Measurements from ENCODE around the gene TRNP1. TPM values are rescaled to one million over a fixed set of nuclear protein-coding genes. Genes with fewer than 3 reads are reported as not detected.
A peak's percentile ranks its signal among the peaks of the same experiment; 100 is the strongest.
"Not testable (repeated sequence)": the region's sequence is repeated elsewhere in the genome, so short reads cannot be mapped to it uniquely, and the experiment has no call there.

TRNP1 gene
- total RNA-seq = 37.6 TPM

GRCh38 chr1:26993237-26994019, at the start of gene TRNP1:
TRNP1 (plus strand) TSS chr1:26993692; CDS start chr1:26993787, 95 bp downstream.
- Histone ChIP-seq H3K27ac (peak within 1 kb of the TSS; percentile 73), H3K27me3 (no peaks in the 10 kb centered on the region), H3K36me3 (no peaks in the 10 kb centered on the region), H3K4me1 (peaks cover 14 to 23% of the 10 kb centered on the region in 2 donors), H3K4me3 (peak within 1 kb of the TSS; percentile 92 to 99), H3K9me3 (no peaks in the 10 kb centered on the region)
- TF ChIP-seq CTCF (IDR thresholded peaks at IDR 0.05) = no peak
- intact Hi-C loops (cut with DNase I) = loop anchor here (5.0 kb wide), 2 partner anchors 71 to 1894 kb away; partner anchors contain the start of gene NUDC
- DNase-seq (ENCODE audit: low spot score in 2 of 2) = peak in 1 of 2 donors; percentile 79

- no peak overlapping the region for H3K27ac ChIP-seq
- peaks cover 61% of the 10 kb centered on the region in 2 donors for H3K36me3 ChIP-seq
Measured at GRCh38 chr1:26945138-26945537, 48.4 kb upstream of the TRNP1 start.

GRCh38 chr1:26945728-26946127, 47.8 kb upstream of the TRNP1 start:
- Histone ChIP-seq H3K4me3 (no peak overlapping the region), H3K27ac (no peak overlapping the region), H3K4me1 (no peaks in the 10 kb centered on the region), H3K27me3 (no peaks in the 10 kb centered on the region), H3K36me3 (peaks cover 61% of the 10 kb centered on the region in 2 donors), H3K9me3 (no peaks in the 10 kb centered on the region)
- intact Hi-C loops (cut with DNase I) = no loop called here
- no peak for DNase-seq (ENCODE audit: low spot score in 2 of 2)
- TF ChIP-seq CTCF (IDR thresholded peaks at IDR 0.05) = no peak

More at GRCh38 chr1:26945138-26945537, 48.4 kb upstream of the TRNP1 start:
- intact Hi-C loops (cut with DNase I) = no loop called here
- Histone ChIP-seq H3K4me1 (no peaks in the 10 kb centered on the region), H3K4me3 (no peak overlapping the region), H3K9me3 (no peaks in the 10 kb centered on the region), H3K27me3 (no peaks in the 10 kb centered on the region)
- no peak for DNase-seq (ENCODE audit: low spot score in 2 of 2)
- TF ChIP-seq CTCF (IDR thresholded peaks at IDR 0.05) = no peak

- no peak overlapping the region for H3K27ac ChIP-seq
- H3K27me3 ChIP-seq = no peaks in the 10 kb centered on the region
- intact Hi-C loops (cut with DNase I) = no loop called here
- H3K36me3 ChIP-seq = peaks cover 58 to 59% of the 10 kb centered on the region in 2 donors
- no peak for DNase-seq (ENCODE audit: low spot score in 2 of 2)
- no peak overlapping the region for H3K4me3 ChIP-seq
- H3K4me1 ChIP-seq = no peaks in the 10 kb centered on the region
- H3K9me3 ChIP-seq = no peaks in the 10 kb centered on the region
- no peak for TF ChIP-seq CTCF (IDR thresholded peaks at IDR 0.05)
Measured at GRCh38 chr1:26946270-26946669, 47.2 kb upstream of the TRNP1 start.

GRCh38 chr1:26948725-26949057, 44.8 kb upstream of the TRNP1 start:
- DNase-seq (ENCODE audit: low spot score in 2 of 2); H3K4me1 ChIP-seq; intact Hi-C loops (cut with DNase I); H3K27ac ChIP-seq; H3K27me3 ChIP-seq; H3K9me3 ChIP-seq; H3K4me3 ChIP-seq: not testable (repeated sequence)
- H3K36me3 ChIP-seq = peaks cover 34% of the 10 kb centered on the region in 2 donors

GRCh38 chr1:26949266-26949925, 44.1 kb upstream of the TRNP1 start:
- DNase-seq (ENCODE audit: low spot score in 2 of 2) = no peak
- Histone ChIP-seq H3K27me3 (no peaks in the 10 kb centered on the region), H3K36me3 (peaks cover 27% of the 10 kb centered on the region in 2 donors), H3K4me1 (no peaks in the 10 kb centered on the region), H3K9me3 (no peaks in the 10 kb centered on the region), H3K27ac (no peak overlapping the region), H3K4me3 (no peak overlapping the region)
- intact Hi-C loops (cut with DNase I) = no loop called here
- no peak for TF ChIP-seq CTCF (IDR thresholded peaks at IDR 0.05)

All from ascending aorta (tissue), 2 donors.